ENCODE data around the gene PXN. TPM values are rescaled to one million over a fixed set of nuclear protein-coding genes. Genes with fewer than 3 reads are reported as not detected.
A peak's percentile ranks its signal among the peaks of the same experiment; 100 is the strongest.

PXN gene
- total and polyA plus RNA-seq, 2 of the 13 experiments (the other 11 are each of a cell fraction or from before 2014, with no cell fraction given): 13.6 to 14.2 TPM

DNA sequence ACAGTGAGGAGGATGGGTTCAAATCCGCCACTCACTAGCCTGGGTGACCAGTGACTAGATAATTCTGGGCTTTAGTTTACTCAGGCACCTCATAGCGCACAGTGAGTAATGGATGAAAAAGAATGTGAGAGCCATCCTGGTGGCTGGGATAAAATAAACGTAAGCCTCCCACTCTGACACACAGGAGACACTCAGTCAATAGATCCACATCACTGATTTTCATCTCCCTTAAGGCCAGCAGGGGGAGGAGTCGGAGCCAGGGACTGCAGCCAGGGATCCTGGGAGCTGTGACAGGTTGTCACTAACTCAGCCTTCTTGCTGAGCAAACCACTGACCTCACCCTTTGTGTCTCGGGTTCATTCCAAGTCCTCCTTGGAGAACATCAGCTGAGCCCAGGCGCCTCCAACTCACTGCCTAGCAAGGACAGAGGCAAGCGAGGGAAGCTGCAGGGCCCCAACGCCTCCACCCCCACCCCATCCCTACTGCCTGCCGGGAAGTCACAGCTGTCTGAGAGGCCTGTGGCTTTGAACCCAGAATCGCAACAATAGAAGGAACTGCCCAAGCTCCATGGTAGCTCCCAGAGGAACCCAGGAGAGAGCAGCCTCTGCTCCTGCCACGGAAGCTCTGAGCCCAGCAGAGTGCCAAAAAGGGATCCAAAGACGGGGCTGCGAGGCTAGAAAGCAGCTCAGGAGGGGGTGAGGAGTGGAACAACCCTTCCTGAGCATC, 30.7 kb downstream of the PXN start (continued):
- TF ChIP-seq, protein P1, sequence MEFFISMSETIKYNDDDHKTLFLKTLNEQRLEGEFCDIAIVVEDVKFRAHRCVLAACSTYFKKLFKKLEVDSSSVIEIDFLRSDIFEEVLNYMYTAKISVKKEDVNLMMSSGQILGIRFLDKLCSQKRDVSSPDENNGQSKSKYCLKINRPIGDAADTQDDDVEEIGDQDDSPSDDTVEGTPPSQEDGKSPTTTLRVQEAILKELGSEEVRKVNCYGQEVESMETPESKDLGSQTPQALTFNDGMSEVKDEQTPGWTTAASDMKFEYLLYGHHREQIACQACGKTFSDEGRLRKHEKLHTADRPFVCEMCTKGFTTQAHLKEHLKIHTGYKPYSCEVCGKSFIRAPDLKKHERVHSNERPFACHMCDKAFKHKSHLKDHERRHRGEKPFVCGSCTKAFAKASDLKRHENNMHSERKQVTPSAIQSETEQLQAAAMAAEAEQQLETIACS (CRISPR knock-in tag; IDR thresholded peaks at IDR 0.05): peak; percentile 41; the same call in 1 of the 2 replicates
- TF ChIP-seq MEIS1 (CRISPR knock-in tag; IDR thresholded peaks at IDR 0.05; ENCODE audit: borderline replicate concordance): 0 out of 2 replicates have a peak, but pooled peaks have one; percentile 67
- TF ChIP-seq MIXL1 (CRISPR knock-in tag; IDR thresholded peaks at IDR 0.05): 0 out of 2 replicates have a peak, but pooled peaks have one; percentile 35
- TF ChIP-seq KAT8 (CRISPR knock-in tag; IDR thresholded peaks at IDR 0.05): peak; percentile 54; the same call in 1 of the 2 replicates
- 0 out of 2 replicates have a peak, but pooled peaks have one; percentile 30 for TF ChIP-seq SALL2 (CRISPR knock-in tag; IDR thresholded peaks at IDR 0.05)
- TF ChIP-seq ZFX (CRISPR knock-in tag; IDR thresholded peaks at IDR 0.05; ENCODE audit: low read depth): 0 out of 2 replicates have a peak, but pooled peaks have one; percentile 19
- TF ChIP-seq FOXA3 (CRISPR knock-in tag; IDR thresholded peaks at IDR 0.05): peak; percentile 47; the same call in 1 of the 2 replicates
- TF ChIP-seq, protein P2, sequence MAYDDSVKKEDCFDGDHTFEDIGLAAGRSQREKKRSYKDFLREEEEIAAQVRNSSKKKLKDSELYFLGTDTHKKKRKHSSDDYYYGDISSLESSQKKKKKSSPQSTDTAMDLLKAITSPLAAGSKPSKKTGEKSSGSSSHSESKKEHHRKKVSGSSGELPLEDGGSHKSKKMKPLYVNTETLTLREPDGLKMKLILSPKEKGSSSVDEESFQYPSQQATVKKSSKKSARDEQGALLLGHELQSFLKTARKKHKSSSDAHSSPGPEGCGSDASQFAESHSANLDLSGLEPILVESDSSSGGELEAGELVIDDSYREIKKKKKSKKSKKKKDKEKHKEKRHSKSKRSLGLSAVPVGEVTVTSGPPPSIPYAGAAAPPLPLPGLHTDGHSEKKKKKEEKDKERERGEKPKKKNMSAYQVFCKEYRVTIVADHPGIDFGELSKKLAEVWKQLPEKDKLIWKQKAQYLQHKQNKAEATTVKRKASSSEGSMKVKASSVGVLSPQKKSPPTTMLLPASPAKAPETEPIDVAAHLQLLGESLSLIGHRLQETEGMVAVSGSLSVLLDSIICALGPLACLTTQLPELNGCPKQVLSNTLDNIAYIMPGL (CRISPR knock-in tag; IDR thresholded peaks at IDR 0.05; ENCODE audit: borderline replicate concordance in 1 of 2, low read depth in 1 of 2): peak; percentile 24 to 70; a peak in 3 of 4 replicates
- TF ChIP-seq, protein P3, sequence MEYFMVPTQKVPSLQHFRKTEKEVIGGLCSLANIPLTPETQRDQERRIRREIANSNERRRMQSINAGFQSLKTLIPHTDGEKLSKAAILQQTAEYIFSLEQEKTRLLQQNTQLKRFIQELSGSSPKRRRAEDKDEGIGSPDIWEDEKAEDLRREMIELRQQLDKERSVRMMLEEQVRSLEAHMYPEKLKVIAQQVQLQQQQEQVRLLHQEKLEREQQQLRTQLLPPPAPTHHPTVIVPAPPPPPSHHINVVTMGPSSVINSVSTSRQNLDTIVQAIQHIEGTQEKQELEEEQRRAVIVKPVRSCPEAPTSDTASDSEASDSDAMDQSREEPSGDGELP (IDR thresholded peaks at IDR 0.05; ENCODE audit: borderline replicate concordance, low read depth): peak; percentile 34; the same call in 1 of the 2 replicates
- TF ChIP-seq HDAC2 (CRISPR knock-in tag; IDR thresholded peaks at IDR 0.05): 0 out of 2 replicates have a peak, but pooled peaks have one; percentile 8
- TF ChIP-seq XRCC5 (optimal IDR thresholded peaks at IDR 0.05; ENCODE audit: low read length): peak; percentile 84
- TF ChIP-seq, protein P4, sequence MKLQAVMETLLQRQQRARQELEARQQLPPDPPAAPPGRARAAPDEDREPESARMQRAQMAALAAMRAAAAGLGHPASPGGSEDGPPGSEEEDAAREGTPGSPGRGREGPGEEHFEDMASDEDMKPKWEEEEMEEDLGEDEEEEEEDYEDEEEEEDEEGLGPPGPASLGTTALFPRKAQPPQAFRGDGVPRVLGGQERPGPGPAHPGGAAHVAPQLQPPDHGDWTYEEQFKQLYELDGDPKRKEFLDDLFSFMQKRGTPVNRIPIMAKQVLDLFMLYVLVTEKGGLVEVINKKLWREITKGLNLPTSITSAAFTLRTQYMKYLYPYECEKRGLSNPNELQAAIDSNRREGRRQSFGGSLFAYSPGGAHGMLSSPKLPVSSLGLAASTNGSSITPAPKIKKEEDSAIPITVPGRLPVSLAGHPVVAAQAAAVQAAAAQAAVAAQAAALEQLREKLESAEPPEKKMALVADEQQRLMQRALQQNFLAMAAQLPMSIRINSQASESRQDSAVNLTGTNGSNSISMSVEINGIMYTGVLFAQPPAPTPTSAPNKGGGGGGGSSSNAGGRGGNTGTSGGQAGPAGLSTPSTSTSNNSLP (IDR thresholded peaks at IDR 0.05; ENCODE audit: low read depth, low read length): peak; percentile 35; the same call in 1 of the 2 replicates
- TF ChIP-seq PTBP1 (IDR thresholded peaks at IDR 0.05; ENCODE audit: low read depth, low read length, poor library complexity, severe bottlenecking): no peak
- 0 out of 2 replicates have a peak, but pooled peaks have one; percentile 20 for TF ChIP-seq SPEN (CRISPR knock-in tag; IDR thresholded peaks at IDR 0.05; ENCODE audit: low read depth)
- TF ChIP-seq IKZF4 (CRISPR knock-in tag; IDR thresholded peaks at IDR 0.05; ENCODE audit: borderline replicate concordance, low read depth, not compliant biosample characterization): no peak
- TF ChIP-seq, protein P5, sequence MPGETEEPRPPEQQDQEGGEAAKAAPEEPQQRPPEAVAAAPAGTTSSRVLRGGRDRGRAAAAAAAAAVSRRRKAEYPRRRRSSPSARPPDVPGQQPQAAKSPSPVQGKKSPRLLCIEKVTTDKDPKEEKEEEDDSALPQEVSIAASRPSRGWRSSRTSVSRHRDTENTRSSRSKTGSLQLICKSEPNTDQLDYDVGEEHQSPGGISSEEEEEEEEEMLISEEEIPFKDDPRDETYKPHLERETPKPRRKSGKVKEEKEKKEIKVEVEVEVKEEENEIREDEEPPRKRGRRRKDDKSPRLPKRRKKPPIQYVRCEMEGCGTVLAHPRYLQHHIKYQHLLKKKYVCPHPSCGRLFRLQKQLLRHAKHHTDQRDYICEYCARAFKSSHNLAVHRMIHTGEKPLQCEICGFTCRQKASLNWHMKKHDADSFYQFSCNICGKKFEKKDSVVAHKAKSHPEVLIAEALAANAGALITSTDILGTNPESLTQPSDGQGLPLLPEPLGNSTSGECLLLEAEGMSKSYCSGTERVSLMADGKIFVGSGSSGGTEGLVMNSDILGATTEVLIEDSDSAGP (CRISPR knock-in tag; IDR thresholded peaks at IDR 0.05; ENCODE audit: borderline replicate concordance): peak; percentile 20; the same call in 1 of the 2 replicates
- TF ChIP-seq RXRB (CRISPR knock-in tag; IDR thresholded peaks at IDR 0.05; ENCODE audit: borderline replicate concordance): 0 out of 2 replicates have a peak, but pooled peaks have one; percentile 16
- TF ChIP-seq ZMYM2 (CRISPR knock-in tag; IDR thresholded peaks at IDR 0.05): no peak
- TF ChIP-seq ZNF263 (CRISPR knock-in tag; IDR thresholded peaks at IDR 0.05): peak; percentile 72

Measured in HepG2 (cell line).